HepG2 (cell line): ENCODE data around the gene GRIN2C. TPM values are rescaled to one million over a fixed set of nuclear protein-coding genes. Genes with fewer than 3 reads are reported as not detected.

Experiments
- ATRX ChIP-seq: sonication (generic); formaldehyde crosslinking; IDR thresholded peaks from 2 replicates; pipeline ENCODE4 v1.4.0; 2020; ENCODE audit warnings: missing genetic modification reagents, borderline replicate concordance
- CENPX ChIP-seq: sonication (generic); formaldehyde crosslinking; IDR thresholded peaks from 2 replicates; pipeline ENCODE4 v1.9.0; 2021; ENCODE audit warnings: mild to moderate bottlenecking, missing genetic modification reagents, moderate library complexity
- CREB3 ChIP-seq: sonication (generic); formaldehyde crosslinking; IDR thresholded peaks from 2 replicates; pipeline ENCODE4 v1.5.0; 2020; ENCODE audit warnings: missing genetic modification reagents
- GLI4 ChIP-seq: sonication (generic); formaldehyde crosslinking; IDR thresholded peaks from 2 replicates; pipeline ENCODE4 v1.5.1; 2020; ENCODE audit warnings: missing genetic modification reagents, mild to moderate bottlenecking, moderate library complexity, borderline replicate concordance
- KLF13 ChIP-seq: sonication (generic); formaldehyde crosslinking; IDR thresholded peaks from 2 replicates; pipeline ENCODE4 v1.4.0; 2020; ENCODE audit warnings: mild to moderate bottlenecking, missing genetic modification reagents
- LRRFIP1 ChIP-seq: sonication (generic); formaldehyde crosslinking; conservative IDR thresholded peaks from 2 replicates; pipeline ENCODE4 v1.4.0; 2020; ENCODE audit warnings: missing genetic modification reagents
- NFE2 ChIP-seq: sonication (generic); formaldehyde crosslinking; IDR thresholded peaks from 2 replicates; pipeline ENCODE4 v1.4.0; 2020; ENCODE audit warnings: missing genetic modification reagents
- NR0B2 ChIP-seq: sonication (generic); formaldehyde crosslinking; IDR thresholded peaks from 2 replicates; pipeline ENCODE4 v1.4.0; 2020; ENCODE audit warnings: mild to moderate bottlenecking, missing genetic modification reagents
- REST ChIP-seq, 2 experiments: IDR thresholded peaks; 2 replicates each; pipeline ENCODE4 v1.6.1; 2011 to 2012; ENCODE audit warnings: low read length in 2 of 2, borderline replicate concordance in 1 of 2, low read depth in 1 of 2, mild to moderate bottlenecking in 1 of 2, moderate library complexity in 1 of 2
- SKI ChIP-seq: fragments of 450-650 bp; IDR thresholded peaks from one replicate; pipeline ENCODE4 v1.6.1; 2018; ENCODE audit warnings: mild to moderate bottlenecking; ENCODE audit not compliant: partially characterized antibody
- TGIF2 ChIP-seq: IDR thresholded peaks from 2 replicates; pipeline ENCODE4 v1.6.1; 2016; ENCODE audit warnings: control low read depth, missing compliant biosample characterization
- ZNF234 ChIP-seq: sonication (generic); formaldehyde crosslinking; conservative IDR thresholded peaks from 2 replicates; pipeline ENCODE4 v1.5.1; 2020; ENCODE audit warnings: mild to moderate bottlenecking, missing genetic modification reagents
- ZNF275 ChIP-seq: sonication (generic); formaldehyde crosslinking; IDR thresholded peaks from 2 replicates; pipeline ENCODE4 v1.8.0; 2022; ENCODE audit warnings: missing genetic modification reagents, mild to moderate bottlenecking, inconsistent platforms, borderline replicate concordance
- ZNF280B ChIP-seq: sonication (generic); formaldehyde crosslinking; IDR thresholded peaks from 2 replicates; pipeline ENCODE4 v1.5.0; 2020; ENCODE audit warnings: missing genetic modification reagents, mild to moderate bottlenecking, borderline replicate concordance
- ZNF296 ChIP-seq: sonication (generic); formaldehyde crosslinking; conservative IDR thresholded peaks from 2 replicates; pipeline ENCODE4 v1.5.0; 2020; ENCODE audit warnings: mild to moderate bottlenecking, missing genetic modification reagents
- ZNF784 ChIP-seq: sonication (generic); formaldehyde crosslinking; IDR thresholded peaks from 2 replicates; pipeline ENCODE4 v1.5.1; 2020; ENCODE audit warnings: missing genetic modification reagents, mild to moderate bottlenecking, borderline replicate concordance
- polyA plus RNA-seq, 8 experiments: library from polyadenylated mRNA; depleted of rRNA in 3 of 8; stranded (reverse) in 7 of 8; unstranded in 1 of 8; fragments of >200 nt; fragmentation: Illumina TruSeq in 4 of 8; extraction: Trizol in 4 of 8; gene quantifications; 2 replicates each; pipeline versions ENCODE4 v1.2.1 to v1.2.3, GENCODE V29; 2011 to 2016; ENCODE audit warnings: low read depth in 4 of 8, missing spikeins in 1 of 8, mixed read lengths in 1 of 8; ENCODE audit not compliant: insufficient read depth in 1 of 8
- total RNA-seq, 5 experiments: library from RNA; depleted of rRNA; stranded (reverse); fragments of >200 nt; fragmentation: Illumina TruSeq; extraction: Trizol; gene quantifications; 2 replicates each; pipeline ENCODE4 v1.2.3, GENCODE V29; 2016; ENCODE audit warnings: low read depth in 1 of 5

Gene GRIN2C
- total and polyA plus RNA-seq, 2 of the 13 experiments (the other 11 are each of a cell fraction or from before 2014, with no cell fraction given) = 0.03 to 0.11 TPM

- no peak; the same call in 1 of the 2 replicates for TF ChIP-seq ZNF280B (CRISPR knock-in tag)
- TF ChIP-seq SKI = no peak
- TF ChIP-seq NFE2 = no peak
- peak; percentile 69; the same call in 1 of the 2 replicates for TF ChIP-seq TGIF2
- no peak for TF ChIP-seq GLI4 (CRISPR knock-in tag)
- no peak for TF ChIP-seq ZNF275 (CRISPR knock-in tag)
- no peak for TF ChIP-seq KLF13 (CRISPR knock-in tag)
- TF ChIP-seq CENPX (CRISPR knock-in tag) = no peak
- no peak for TF ChIP-seq ATRX (CRISPR knock-in tag)
- TF ChIP-seq ZNF234 (CRISPR knock-in tag) = no peak
- TF ChIP-seq ZNF296 (CRISPR knock-in tag) = no peak
- no peak; a peak in 1 of 4 replicates for TF ChIP-seq REST (IDR thresholded peaks at IDR 0.05; ENCODE audit: borderline replicate concordance in 1 of 2, low read depth in 1 of 2, low read length in 2 of 2)
- no peak for TF ChIP-seq ZNF784
- no peak for TF ChIP-seq CREB3 (CRISPR knock-in tag)
- TF ChIP-seq LRRFIP1 (CRISPR knock-in tag) = no peak
- no peak for TF ChIP-seq NR0B2
These were observed 13.6 kb upstream of the GRIN2C start (continued) for GRCh38 chr17:74873037-74873873.
